Measurements from ENCODE around the gene ANO6. TPM values are rescaled to one million over a fixed set of nuclear protein-coding genes. Genes with fewer than 3 reads are reported as not detected.

Gene ANO6
- total RNA-seq, 1 experiment from 2014 or later, result 34.2 TPM

DNA sequence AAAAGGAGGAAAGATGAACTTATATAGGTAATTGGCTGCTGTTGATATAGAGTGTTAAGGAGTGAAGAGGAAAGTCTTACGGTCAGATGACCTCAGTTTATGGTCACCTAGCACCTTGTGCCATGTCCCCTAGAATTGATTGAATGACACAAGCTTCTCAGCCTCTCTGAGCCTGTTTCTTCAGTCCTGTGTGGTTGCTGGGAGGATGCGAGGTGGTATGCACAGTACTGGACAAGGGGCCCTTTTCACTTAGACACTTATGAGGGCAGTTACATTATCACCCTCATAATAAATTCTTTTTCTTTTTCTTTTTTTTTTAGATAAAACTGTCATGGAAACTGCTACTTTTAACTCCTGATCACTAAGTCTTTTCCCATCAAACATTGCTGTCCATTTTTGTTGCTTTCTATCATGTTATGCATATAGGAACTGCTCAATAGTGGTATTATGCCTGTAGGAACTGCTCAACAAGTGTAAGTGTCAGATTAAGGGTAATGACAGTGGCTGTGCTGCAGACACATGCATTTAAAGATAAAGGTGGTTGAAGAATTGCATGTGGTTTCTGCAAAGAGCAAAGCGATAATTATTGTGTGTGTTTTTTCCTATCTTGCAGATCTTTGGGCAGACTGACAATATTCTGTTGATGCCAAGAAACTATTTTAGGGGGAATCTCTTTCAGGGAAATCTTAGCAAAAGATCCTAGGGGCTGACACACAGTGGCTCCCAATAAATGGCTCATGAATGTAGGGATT, 11.6 kb downstream of the ANO6 start:
- no peak for DNase-seq
- intact Hi-C loops (cut with micrococcal nuclease; ENCODE audit: unreplicated experiment), result no loop called here
- Mint-ChIP-seq H3K4me3 (ENCODE audit: low read depth, unreplicated experiment) (no peak overlapping the region), H3K36me3 (ENCODE audit: insufficient read depth, unreplicated experiment) (no peaks in the 10 kb centered on the region), H3K27me3 (ENCODE audit: unreplicated experiment) (no peaks in the 10 kb centered on the region), H3K4me1 (ENCODE audit: low read depth, unreplicated experiment) (peaks cover 12% of the 10 kb centered on the region), H3K27ac (ENCODE audit: unreplicated experiment) (no peak overlapping the region), H3K9me3 (ENCODE audit: low read depth, unreplicated experiment) (no peaks in the 10 kb centered on the region)
- BruUV-seq (replicated peaks), result no TSS peak
- CTCF ChIA-PET, result no interaction called here
- TF ChIP-seq, protein P1, sequence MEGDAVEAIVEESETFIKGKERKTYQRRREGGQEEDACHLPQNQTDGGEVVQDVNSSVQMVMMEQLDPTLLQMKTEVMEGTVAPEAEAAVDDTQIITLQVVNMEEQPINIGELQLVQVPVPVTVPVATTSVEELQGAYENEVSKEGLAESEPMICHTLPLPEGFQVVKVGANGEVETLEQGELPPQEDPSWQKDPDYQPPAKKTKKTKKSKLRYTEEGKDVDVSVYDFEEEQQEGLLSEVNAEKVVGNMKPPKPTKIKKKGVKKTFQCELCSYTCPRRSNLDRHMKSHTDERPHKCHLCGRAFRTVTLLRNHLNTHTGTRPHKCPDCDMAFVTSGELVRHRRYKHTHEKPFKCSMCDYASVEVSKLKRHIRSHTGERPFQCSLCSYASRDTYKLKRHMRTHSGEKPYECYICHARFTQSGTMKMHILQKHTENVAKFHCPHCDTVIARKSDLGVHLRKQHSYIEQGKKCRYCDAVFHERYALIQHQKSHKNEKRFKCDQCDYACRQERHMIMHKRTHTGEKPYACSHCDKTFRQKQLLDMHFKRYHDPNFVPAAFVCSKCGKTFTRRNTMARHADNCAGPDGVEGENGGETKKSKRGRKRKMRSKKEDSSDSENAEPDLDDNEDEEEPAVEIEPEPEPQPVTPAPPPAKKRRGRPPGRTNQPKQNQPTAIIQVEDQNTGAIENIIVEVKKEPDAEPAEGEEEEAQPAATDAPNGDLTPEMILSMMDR (IDR thresholded peaks at IDR 0.05; ENCODE audit: unreplicated experiment), result no peak

DNA sequence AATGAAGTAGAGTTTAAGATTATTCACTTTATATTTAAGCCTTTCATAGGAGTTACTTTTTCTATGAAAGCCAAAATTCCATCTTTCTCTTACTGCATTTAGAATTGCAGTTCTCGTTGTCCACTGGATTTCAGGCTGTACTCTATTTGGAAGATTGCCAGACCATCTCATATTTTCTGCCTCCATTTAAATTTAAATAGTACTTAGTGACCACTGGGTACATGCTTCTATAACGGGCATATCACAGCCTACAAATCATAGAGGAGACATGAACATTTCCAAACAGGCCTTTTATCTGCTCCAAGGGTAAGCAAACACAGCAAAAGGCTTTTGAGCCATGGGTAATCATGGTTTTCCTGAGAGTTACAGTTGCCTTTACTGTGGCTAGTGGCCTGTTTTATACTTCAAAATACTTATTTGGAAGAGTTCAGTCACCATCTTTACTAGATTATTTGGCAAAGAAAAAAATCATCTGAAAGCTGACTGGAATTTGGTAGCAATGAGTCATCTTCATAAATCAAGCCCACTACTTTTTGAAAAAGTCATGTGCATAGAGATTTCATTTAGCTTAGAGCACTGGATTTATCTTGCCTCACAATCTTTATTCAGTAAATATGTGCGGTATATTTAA, 15.7 kb downstream of the ANO6 start:
- H3K4me1 Mint-ChIP-seq (ENCODE audit: low read depth, unreplicated experiment), result peaks cover 39% of the 10 kb centered on the region
- CTCF ChIA-PET, result no interaction called here
- peak overlapping the region; percentile 96 for H3K27ac Mint-ChIP-seq (ENCODE audit: unreplicated experiment)
- no TSS peak for BruUV-seq (replicated peaks)
- no peak overlapping the region for H3K4me3 Mint-ChIP-seq (ENCODE audit: low read depth, unreplicated experiment)
- H3K36me3 Mint-ChIP-seq (ENCODE audit: insufficient read depth, unreplicated experiment), result peaks cover 5% of the 10 kb centered on the region
- no peaks in the 10 kb centered on the region for H3K9me3 Mint-ChIP-seq (ENCODE audit: low read depth, unreplicated experiment)
- no peaks in the 10 kb centered on the region for H3K27me3 Mint-ChIP-seq (ENCODE audit: unreplicated experiment)
- intact Hi-C loops (cut with micrococcal nuclease; ENCODE audit: unreplicated experiment), result loop anchor here (5.0 kb wide), 1 partner anchor 36 kb away; no protein-coding TSS in a partner anchor
- no peak for DNase-seq
- TF ChIP-seq, protein P1 (IDR thresholded peaks at IDR 0.05; ENCODE audit: unreplicated experiment), result no peak

DNA sequence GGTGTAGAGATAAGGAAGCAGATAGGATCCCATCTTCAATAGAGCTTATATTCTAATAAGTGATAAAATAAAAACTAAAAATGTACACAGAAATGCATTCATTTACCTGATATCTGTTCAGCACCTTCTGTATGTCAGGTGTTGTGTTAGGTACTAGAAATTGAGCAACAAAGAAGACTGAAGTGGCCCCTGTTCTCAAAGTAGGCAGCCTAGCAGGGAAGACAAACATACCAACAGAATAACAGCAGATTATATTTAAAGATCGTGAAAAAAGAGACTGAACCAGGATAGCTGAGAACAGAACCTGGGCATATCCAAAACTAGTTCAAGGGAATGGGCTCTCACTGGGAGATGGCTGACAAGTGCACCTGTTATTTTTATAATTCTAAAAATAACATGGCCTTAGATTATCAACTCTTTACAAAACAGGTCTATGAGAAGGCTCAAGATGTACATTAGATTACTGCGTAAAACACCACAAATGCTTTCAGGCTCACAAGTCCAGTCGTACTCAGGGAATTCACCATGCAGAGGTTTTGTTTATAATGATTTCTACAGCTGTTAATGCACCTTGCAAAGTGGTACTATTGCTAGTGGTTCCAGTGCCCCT, 16.4 kb downstream of the ANO6 start:
- TF ChIP-seq, protein P1 (IDR thresholded peaks at IDR 0.05; ENCODE audit: unreplicated experiment), result no peak
- peaks cover 5% of the 10 kb centered on the region for H3K36me3 Mint-ChIP-seq (ENCODE audit: insufficient read depth, unreplicated experiment)
- CTCF ChIA-PET, result interaction anchor here (1.0 kb wide), 1 partner anchor 42 kb away, joined by 6 read pairs; no protein-coding TSS in a partner anchor
- H3K4me3 Mint-ChIP-seq (ENCODE audit: low read depth, unreplicated experiment), result peak overlapping the region; percentile 34
- peak overlapping the region; percentile 96 for H3K27ac Mint-ChIP-seq (ENCODE audit: unreplicated experiment)
- H3K9me3 Mint-ChIP-seq (ENCODE audit: low read depth, unreplicated experiment), result no peaks in the 10 kb centered on the region
- H3K27me3 Mint-ChIP-seq (ENCODE audit: unreplicated experiment), result no peaks in the 10 kb centered on the region
- BruUV-seq (replicated peaks), result TSS peak; percentile 74
- H3K4me1 Mint-ChIP-seq (ENCODE audit: low read depth, unreplicated experiment), result peaks cover 39% of the 10 kb centered on the region
- intact Hi-C loops (cut with micrococcal nuclease; ENCODE audit: unreplicated experiment), result loop anchor here (5.0 kb wide), 1 partner anchor 35 kb away; no protein-coding TSS in a partner anchor
- no peak for DNase-seq

DNA sequence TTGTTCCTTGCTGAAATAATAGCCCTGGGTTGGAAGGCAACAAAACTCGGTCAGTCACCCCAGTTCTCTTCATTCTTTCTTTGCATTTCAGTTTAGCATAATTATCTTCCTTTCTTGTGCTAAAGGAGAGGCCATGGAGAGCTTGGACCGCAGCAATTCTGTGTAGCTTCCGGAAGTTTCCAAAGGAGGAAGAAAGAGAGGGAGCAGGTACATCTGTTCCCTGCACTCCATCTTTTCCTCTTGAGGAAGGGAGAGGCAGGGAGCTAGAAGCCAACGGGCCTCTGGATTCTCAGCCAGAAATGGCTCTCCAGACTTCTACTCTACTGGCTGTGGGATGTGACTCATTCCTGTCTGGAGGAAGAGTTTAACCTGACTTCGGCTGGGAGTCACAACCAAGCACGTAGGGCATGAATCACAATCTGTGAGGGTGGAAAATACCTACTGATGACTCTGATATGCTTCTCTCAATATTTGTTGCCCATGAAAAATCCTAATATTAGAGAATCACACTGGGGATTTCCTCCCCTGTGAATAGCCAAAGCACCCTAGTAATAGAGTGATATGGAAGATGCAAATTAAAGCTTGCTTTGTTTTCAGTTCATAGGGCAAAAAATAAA, 17.0 kb downstream of the ANO6 start:
- intact Hi-C loops (cut with micrococcal nuclease; ENCODE audit: unreplicated experiment), result loop anchor here (5.0 kb wide), 1 partner anchor 34 kb away; no protein-coding TSS in a partner anchor
- TF ChIP-seq, protein P1 (IDR thresholded peaks at IDR 0.05; ENCODE audit: unreplicated experiment), result no peak
- H3K4me3 Mint-ChIP-seq (ENCODE audit: low read depth, unreplicated experiment), result peak overlapping the region; percentile 34
- no peaks in the 10 kb centered on the region for H3K27me3 Mint-ChIP-seq (ENCODE audit: unreplicated experiment)
- H3K36me3 Mint-ChIP-seq (ENCODE audit: insufficient read depth, unreplicated experiment), result peaks cover 5% of the 10 kb centered on the region
- peaks cover 39% of the 10 kb centered on the region for H3K4me1 Mint-ChIP-seq (ENCODE audit: low read depth, unreplicated experiment)
- peak; percentile 61 for DNase-seq
- CTCF ChIA-PET, result interaction anchor here (1.0 kb wide), 1 partner anchor 41 kb away, joined by 6 read pairs; no protein-coding TSS in a partner anchor
- H3K27ac Mint-ChIP-seq (ENCODE audit: unreplicated experiment), result peak overlapping the region; percentile 96
- no TSS peak for BruUV-seq (replicated peaks)
- no peaks in the 10 kb centered on the region for H3K9me3 Mint-ChIP-seq (ENCODE audit: low read depth, unreplicated experiment)
